RCC 7860 (cell line): ENCODE data around the gene MAL.

Experiments
- DNase-seq: peaks from one replicate; pipeline ENCODE4 v3.0.0-alpha.2; 2015; ENCODE audit warnings: low spot score
- FAIRE-seq: peaks from 2 replicates; lab custom pipeline; 2012; peaks lifted over from hg19 to GRCh38; lab: Jason Lieb, UNC

Gene MAL

GRCh38 chr2:95059656-95060370 lies 34.3 kb downstream of the MAL start:
- no peak for DNase-seq
- FAIRE-seq = no peak

DNA sequence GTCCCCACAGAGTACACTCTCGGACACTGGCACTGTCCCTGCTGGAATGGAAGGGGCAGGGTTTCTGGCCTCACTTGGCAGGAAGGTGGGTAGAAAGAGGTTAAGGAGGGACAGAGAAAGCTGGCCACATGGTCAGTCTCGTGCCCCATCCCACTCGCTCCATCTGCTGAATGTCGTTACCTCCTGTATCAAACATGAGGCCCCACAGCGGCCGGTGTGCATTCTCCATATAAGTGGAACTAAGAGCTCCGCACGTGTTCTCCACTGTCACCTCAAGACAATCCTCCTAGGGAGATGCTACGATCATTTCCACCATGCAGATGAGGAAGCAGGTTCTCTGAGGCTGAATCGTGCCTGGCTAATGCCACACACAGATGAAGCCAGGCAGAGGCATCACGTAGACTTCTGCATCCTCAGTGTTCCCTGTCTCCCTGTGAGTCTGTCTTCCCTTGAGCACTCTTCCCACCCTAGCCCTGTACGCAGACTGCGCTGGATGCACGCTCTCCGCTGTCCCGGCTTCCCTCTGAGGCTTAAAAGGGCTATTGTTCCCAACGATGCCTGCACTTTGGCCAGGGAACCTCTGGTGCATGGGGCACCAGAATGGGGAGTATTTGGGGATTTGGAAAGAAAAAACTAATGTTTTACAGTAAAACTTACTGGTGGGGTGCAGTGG lies 35.1 kb downstream of the MAL start:
- no peak for FAIRE-seq
- no peak for DNase-seq

GRCh38 chr2:95061119-95061512 lies 35.6 kb downstream of the MAL start:
- DNase-seq (no peak), FAIRE-seq (no peak)

- FAIRE-seq = no peak
Observed at GRCh38 chr2:95061601-95062183, 36.2 kb downstream of the MAL start.

GRCh38 chr2:95062242-95063085 lies 37.0 kb downstream of the MAL start:
- no peak for FAIRE-seq

More at GRCh38 chr2:95061601-95062183, 36.2 kb downstream of the MAL start:
- DNase-seq = no peak

GRCh38 chr2:95063086-95063958 lies 37.8 kb downstream of the MAL start:
- FAIRE-seq (no peak), DNase-seq (no peak)

More at GRCh38 chr2:95062242-95063085, 37.0 kb downstream of the MAL start:
- no peak for DNase-seq

DNA sequence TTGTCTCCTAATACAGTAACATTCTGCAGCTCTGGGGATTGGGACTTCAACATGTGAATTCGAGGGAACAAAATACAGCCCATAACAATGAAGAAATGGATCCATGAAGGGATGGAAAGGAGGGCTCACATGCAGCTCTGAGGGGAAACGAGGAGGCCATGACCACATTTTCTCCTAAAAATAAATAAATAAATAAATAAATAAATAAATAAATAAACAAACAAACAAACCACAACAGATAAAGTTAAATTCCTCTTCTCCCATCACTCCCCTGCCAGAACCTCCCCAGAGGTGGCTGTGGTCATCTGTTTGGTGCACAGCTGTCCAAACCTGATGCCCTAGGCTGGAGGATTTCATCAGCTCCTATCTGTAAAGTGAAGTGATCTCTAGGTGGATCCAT lies 42.7 kb downstream of the MAL start:
- DNase-seq = no peak
- FAIRE-seq = no peak

DNA sequence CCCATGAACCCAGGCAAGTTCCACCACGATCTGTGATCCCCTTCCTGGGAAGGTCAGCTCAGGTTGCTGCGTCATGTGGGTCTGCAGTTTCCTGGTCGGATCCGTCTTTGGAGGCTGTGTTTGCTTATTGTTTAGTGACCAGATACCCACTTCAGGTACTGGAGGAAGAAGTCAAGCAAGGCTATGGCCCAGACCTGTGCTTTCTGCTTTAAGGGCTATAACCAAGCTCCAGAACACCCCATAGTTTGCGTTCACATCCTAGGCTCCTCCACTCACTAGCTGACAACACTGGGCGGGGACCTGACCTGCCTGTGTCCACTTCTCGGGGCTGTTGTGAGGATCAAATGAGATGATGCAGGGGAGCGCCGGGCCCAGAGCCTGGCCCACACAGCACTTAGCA lies 44.0 kb downstream of the MAL start:
- FAIRE-seq = no peak
- DNase-seq = no peak

- no peak for DNase-seq
- FAIRE-seq = no peak
Observed at GRCh38 chr2:95071856-95072255, 46.3 kb downstream of the MAL start.

DNA sequence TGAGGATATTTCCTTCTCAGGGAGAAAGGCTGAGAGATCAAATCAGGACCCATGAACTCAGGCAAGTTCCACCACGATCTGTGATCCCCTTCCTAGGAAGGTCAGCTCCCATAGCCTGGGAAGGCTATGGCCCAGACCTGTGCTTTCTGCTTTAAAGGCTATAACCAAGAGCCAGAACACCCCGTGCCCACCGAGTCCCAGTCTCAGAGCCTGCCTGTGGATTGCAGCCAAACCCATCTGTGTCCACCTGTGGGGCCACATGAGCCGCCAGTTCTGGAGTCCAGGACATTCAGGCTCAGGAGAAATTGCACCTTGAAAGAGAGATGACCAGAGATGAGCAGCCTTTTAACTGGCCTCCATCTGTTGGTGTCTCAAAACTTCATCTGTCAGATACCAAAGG lies 46.9 kb downstream of the MAL start:
- FAIRE-seq (no peak), DNase-seq (no peak)

DNA sequence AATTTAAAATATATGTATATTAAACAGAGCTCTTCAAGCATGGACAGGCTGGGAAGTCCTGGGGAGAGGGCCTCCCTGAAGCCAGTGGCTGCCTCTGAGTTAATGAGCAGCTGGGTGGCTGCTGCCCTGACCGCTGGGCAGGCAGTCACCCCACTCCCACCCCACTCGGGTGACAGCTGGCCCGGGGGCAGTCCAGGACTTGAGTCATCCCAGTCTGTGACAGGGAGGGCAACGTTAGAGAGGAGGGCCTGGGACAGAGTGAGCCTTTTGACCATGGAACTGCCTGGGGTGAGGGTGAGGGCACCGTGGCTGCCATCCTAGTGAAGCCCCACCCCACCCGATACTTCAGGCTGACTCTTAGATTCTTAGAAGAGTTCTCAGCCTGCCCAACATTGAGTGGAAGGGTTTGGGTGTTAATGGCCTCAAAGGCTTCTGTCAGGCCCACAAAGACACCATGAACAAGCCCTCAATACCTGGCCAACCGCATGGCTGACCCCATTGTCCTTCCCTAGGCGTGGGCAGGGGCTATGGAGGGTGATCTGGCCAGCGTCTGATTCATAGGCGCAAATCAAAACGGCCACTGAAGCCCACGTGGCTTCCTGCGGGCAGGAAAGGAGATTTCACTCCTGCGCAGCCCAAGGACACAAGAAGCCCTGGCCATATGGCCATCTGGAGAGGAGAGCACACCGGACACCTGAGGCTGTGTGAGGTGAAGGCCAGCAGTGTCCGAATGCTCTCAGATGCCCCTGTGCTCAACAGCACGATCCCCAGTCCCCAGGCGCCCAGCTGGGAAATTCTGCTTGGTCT lies 48.6 kb downstream of the MAL start:
- DNase-seq = no peak
- peak; percentile 68 for FAIRE-seq

DNA sequence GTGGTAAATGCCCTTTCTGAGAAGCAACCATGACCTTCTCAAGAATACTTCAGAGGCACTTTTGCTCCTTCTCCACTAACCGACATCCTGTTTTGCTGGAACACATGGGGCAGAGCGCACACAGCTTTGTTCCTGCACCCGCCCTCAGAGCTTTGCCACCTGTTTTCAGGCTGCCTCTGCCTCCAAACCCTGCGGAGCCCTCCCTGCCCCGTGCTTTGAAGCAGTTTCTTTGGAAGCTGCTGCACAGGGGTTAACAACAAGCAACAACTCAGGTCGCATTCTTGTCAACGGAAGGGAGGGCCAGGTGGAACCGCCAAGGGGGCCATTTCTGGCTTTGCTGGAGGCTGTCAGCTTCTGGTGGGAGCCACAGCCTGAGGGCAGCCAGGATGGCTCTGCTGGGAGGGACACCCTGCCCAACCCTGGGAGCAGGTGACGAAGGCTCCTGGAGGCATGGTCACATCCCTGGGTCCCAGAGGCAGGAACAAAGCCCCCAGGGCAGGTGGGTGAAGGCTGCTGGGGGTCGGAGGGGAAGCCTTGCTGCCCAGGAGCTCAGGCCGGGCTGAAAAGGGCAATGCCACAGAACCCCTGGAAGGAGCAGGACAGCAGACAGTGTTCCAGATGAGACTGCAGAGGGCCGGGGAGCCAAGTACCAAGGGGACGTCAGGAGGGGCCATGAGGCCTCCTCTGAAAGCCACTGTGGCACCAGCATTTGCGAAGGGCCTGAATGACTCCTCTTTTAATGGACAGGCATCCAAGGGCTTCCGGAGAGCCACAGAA lies 49.3 kb downstream of the MAL start:
- no peak for FAIRE-seq
- DNase-seq = no peak

DNA sequence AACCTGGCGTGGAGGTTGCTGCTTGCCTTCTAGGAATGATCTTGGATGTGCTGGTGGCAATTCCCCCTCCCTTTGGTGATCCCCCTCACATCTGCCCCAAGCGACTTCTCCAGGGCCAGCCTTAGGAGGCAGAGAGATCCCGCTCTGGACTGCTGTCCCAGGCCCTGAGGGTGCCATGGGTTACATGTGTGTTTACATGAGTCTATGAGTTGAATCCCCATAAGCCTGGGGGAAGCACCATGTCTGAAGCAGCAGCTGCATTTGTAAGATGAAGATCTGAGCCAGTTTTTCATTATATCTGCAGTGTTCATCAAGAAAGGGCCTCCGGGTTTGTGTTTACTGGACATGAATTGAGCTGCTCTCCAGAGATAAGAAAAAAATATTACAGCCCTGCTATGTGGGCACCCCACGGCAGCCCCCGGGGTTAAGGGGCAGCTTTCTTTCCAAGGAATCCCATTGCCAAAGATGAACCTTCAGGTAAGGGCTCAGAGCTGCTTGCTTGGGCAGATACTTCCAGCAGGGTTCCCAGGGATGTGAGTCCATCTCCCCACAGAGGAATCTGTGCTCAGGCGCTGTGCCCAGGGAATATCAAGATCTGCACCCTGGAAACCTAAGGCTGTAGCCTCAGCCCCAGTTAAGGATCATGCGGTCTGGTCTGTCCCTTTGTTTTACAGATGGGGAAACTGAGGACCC lies 50.1 kb downstream of the MAL start:
- no peak for FAIRE-seq
- no peak for DNase-seq

GRCh38 chr2:95076705-95077529 lies 51.4 kb downstream of the MAL start:
- DNase-seq = no peak
- FAIRE-seq = no peak

DNA sequence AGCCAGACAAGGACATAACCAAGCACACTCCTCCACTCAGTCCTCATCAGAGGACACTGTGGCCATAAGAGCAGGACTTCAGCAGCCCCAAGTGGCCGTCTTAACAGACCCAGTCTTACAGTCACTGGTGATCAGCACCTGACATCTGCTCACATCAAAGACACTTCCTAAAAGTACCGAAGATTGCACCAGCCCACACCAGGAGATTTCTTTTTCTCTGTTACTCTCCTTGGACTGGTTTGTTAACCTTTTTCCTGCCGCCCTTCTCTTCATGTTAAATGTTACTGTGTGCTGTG lies 52.0 kb downstream of the MAL start:
- FAIRE-seq = no peak
- no peak for DNase-seq

DNA sequence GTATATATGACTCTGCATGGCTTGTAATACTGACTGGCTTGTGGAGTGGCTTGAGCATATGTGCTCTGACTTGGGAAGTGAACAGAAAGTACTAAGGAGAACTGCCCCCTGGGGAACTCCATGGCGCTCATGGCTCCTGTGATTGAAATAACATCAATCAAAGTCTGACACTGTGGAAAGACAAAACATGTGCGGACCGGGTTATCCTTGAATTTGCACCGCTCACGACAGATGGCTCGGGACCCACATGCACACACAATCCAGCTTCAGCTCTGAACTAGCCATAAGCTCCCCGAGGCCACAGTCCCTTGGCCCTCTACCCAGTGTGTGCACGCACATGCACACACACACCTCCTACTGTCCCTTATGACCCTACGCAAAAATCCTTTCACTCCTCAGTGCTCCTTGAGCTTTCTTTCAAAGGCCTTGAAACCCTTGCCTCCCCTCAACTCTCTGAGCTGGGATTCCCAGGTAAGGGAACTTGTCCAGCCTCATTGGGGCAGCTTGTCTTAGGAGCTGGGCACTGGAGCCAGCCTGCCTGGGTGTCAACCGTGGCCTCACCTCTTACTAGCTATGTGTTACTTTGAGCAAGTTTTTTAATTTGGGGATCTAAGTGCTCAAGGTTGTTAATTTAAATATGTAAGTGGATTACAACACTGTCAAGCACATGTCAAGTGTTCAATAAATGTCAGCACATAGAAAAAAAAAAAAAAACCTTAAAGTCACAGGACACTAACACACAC lies 52.5 kb downstream of the MAL start:
- FAIRE-seq = no peak
- no peak for DNase-seq

GRCh38 chr2:95079199-95079683 lies 53.7 kb downstream of the MAL start:
- DNase-seq (no peak), FAIRE-seq (no peak)
